Skin of body (tissue), 2 donors: Measurements from ENCODE around the gene SPSB2. TPM values are rescaled to one million over a fixed set of nuclear protein-coding genes. Genes with fewer than 3 reads are reported as not detected.

ENCODE experiments used
- DNase-seq: peaks from one replicate; lab custom pipeline; 2025; lab: John Stamatoyannopoulos, UW
- total RNA-seq: library from RNA; depleted of rRNA; stranded (reverse); fragments of >200 nt; gene quantifications from one replicate; pipeline ENCODE4 v1.2.3, GENCODE V29; 2014

SPSB2 gene
- total RNA-seq, 1 donor from 2014 or later = 3.1 TPM

- peak; percentile 73 for DNase-seq
Measured at GRCh38 chr12:6821591-6822425, 51.3 kb downstream of the SPSB2 start, which contains the start of gene GPR162. TSS of gene GPR162 (plus strand) at chr12:6821821. CDS start at chr12:6823899, 2,078 bp downstream.

Other genes starting within 250 kb of the SPSB2 start
- gene LPAR5, start 237.3 kb downstream of the SPSB2 start, total RNA-seq = 1.7 TPM
- 0.99 TPM for gene ACRBP, start 225.9 kb downstream of the SPSB2 start, total RNA-seq
- 45.6 TPM for gene ING4, start 210.2 kb downstream of the SPSB2 start, total RNA-seq
- gene ZNF384, start 183.9 kb downstream of the SPSB2 start, total RNA-seq = 17.4 TPM
- 0.10 TPM for gene PIANP, start 172.5 kb downstream of the SPSB2 start, total RNA-seq
- 24.4 TPM for gene COPS7A, start 149.3 kb downstream of the SPSB2 start, total RNA-seq
- 76.3 TPM for gene MLF2, start 120.2 kb downstream of the SPSB2 start, total RNA-seq
- 49.1 TPM for gene PTMS, start 106.9 kb downstream of the SPSB2 start, total RNA-seq
- 0.49 TPM for gene LAG3, start 100.8 kb downstream of the SPSB2 start, total RNA-seq
- gene CD4, start 83.8 kb downstream of the SPSB2 start, total RNA-seq = 9.7 TPM
- 4.9 TPM for gene GPR162, start 51.5 kb downstream of the SPSB2 start, total RNA-seq
- gene P3H3, start 44.9 kb downstream of the SPSB2 start, total RNA-seq = 28.4 TPM
- 2.2 TPM for gene GNB3, start 32.4 kb downstream of the SPSB2 start, total RNA-seq
- gene CDCA3, start 22.0 kb downstream of the SPSB2 start, total RNA-seq = 8.1 TPM
- 35.7 TPM for gene USP5, start 21.2 kb downstream of the SPSB2 start, total RNA-seq
- gene TPI1, start 5.8 kb downstream of the SPSB2 start, total RNA-seq = 316 TPM
- 4.3 TPM for gene LRRC23, start 31.5 kb upstream of the SPSB2 start, total RNA-seq
- 9.0 TPM for gene ENO2, start 41.3 kb upstream of the SPSB2 start, total RNA-seq
- 39.4 TPM for gene ATN1, start 54.7 kb upstream of the SPSB2 start, total RNA-seq
- not detected for gene RNU7-1, start 70.5 kb upstream of the SPSB2 start, total RNA-seq
- 130 TPM for gene C12orf57, start 70.7 kb upstream of the SPSB2 start, total RNA-seq
- 12.6 TPM for gene PTPN6, start 78.1 kb upstream of the SPSB2 start, total RNA-seq
- 113 TPM for gene PHB2, start 97.4 kb upstream of the SPSB2 start, total RNA-seq
- 22.0 TPM for gene EMG1, start 97.6 kb upstream of the SPSB2 start, total RNA-seq
- 24.9 TPM for gene LPCAT3, start 145.2 kb upstream of the SPSB2 start, total RNA-seq
- gene C1S, start 187.4 kb upstream of the SPSB2 start, total RNA-seq = 99.0 TPM
- 78.8 TPM for gene C1R, start 219.1 kb upstream of the SPSB2 start, total RNA-seq
- gene C1RL, start 235.9 kb upstream of the SPSB2 start, total RNA-seq = 10.4 TPM